HG03139 (cell line): ENCODE data around the gene SERPINB7.
"Not testable (repeated sequence)": the region's sequence is repeated elsewhere in the genome, so short reads cannot be mapped to it uniquely, and the experiment has no call there.

Experiments used
- ATAC-seq: cut with Tn5 transposase; IDR thresholded peaks from one replicate; pipeline ENCODE4 v1.9.1; 2021; ENCODE audit not compliant: unreplicated experiment

SERPINB7 gene, protein sequence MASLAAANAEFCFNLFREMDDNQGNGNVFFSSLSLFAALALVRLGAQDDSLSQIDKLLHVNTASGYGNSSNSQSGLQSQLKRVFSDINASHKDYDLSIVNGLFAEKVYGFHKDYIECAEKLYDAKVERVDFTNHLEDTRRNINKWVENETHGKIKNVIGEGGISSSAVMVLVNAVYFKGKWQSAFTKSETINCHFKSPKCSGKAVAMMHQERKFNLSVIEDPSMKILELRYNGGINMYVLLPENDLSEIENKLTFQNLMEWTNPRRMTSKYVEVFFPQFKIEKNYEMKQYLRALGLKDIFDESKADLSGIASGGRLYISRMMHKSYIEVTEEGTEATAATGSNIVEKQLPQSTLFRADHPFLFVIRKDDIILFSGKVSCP

DNA sequence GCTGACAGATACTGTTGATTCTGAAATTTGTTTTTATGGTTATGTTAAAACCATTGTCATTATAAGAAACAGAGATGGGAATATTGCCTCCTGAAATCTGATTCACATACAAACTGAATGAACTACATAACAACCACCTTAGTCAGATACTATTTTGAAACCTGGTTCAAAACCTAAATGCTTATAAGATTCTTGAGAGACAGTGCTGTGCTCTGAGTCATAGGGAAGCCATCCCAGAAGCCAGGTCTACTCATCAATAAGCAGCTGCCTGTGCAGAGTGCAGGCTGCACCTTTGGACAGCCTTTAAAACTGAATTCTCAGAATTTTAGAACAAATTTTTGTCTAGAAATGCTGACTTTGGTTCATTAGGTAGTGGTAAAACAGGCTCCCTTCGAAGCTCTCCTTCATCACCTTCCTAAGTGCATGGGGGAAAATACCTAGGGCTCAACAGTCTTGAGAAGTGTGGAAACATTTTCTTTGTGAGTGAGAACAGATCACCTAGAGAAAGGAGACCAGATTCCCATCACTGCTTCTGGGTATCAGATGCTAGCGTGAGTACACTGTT lies at the start of gene SERPINB7:
SERPINB7 (plus strand) TSS at position 253 of the 565 bp plus-strand sequence. CDS start 6,955 bp downstream, outside the sequence.
- no peak for ATAC-seq

- no peak for ATAC-seq
Observed at GRCh38 chr18:63725682-63726480, 49.3 kb upstream of the SERPINB7 start.

DNA sequence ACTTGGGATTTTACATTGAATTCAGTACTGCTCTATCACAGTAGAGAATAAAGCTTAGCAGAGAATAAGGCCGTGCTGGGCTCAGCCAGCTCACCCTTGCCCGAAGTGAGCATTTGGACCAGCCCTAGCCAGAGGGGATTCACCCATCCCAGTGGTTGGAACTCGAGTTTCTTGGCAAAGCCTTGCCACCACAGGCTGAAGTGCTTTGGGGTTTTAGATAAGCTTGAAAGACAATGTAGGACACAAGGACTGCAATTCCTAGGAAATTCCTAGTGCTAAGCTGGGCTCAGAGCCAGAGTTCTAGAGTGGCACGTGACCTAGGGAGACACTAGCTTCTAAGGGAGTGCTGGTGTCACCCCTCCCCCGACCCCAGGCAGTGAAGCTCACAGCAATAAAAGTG lies 44.4 kb upstream of the SERPINB7 start:
- ATAC-seq, result no peak

DNA sequence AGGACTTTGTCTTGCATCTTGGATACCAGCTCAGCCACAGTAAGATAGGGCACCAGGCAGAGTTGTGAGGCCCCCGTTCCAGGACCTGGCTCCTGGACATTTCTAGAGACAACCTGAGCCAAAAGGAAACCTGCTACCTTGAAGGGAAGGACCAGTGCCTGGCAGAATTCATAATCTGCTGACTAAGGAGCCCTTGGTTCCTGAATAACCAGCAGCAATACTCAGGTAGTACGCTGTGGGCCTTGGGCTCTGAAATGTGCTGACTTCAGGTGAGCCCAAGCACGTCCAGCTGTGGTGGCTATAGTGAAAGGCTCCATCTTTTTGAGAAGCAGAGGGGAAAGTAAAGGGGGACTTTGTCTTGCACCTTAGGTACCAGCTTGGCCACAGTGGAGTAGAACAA lies 44.0 kb upstream of the SERPINB7 start:
- ATAC-seq, result no peak

GRCh38 chr18:63736876-63737275 lies 38.3 kb upstream of the SERPINB7 start:
- ATAC-seq, result no peak

DNA sequence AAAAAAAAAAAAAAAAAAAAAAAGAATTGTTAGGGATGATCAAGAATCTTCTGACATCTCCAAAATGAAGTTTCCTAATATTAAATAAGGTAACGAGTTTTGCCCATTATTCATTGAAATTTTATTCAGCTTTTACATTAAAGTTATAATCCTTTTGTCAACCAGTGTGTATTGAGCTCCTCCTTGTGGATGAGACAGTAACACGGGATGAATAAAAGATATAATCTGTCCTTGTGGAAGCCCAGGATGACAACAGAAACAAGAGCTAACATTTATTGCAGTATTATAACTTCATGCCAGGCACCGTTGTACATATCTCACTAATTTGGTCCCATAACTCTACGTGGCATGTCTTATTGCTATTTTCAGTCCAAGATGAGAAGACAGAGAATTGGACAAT lies 33.4 kb upstream of the SERPINB7 start:
- no peak for ATAC-seq

DNA sequence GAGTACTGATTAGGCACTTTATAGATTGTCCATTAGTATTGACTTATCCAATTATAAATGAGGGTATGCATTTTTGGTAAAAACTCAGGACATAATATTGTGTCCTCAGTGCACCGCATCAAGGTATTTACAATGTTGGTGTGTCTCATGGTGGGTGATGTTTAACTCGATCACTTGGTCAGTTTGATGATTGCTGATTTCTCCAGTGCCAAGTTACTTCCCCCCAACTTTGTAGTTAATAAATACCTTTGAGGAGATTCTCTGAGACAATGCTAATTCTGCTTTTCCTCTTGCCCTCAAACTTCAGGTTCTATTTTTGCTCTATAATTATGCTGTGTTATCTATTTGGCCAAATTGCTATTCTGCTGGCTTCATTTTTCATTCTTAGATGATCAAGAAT lies 28.2 kb upstream of the SERPINB7 start:
- no peak for ATAC-seq

DNA sequence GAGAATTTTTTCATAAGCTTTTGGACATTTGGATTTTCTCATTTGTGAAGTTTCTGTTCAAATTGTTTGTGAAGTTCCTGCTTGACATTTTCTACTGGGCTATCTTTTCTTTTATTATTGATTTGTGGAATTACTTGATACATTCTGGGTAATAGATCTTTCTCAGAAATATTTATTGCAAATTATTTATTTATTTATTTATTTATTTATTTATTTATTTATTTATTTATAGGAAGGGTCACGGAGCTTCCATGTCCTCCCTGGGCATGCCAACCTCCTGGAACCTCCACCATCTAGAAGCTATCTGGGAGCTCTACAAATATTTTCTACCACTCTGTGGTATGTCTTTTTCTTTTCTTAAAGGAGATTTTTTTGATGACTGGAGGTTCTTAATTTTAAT lies 25.7 kb upstream of the SERPINB7 start:
- no peak for ATAC-seq

DNA sequence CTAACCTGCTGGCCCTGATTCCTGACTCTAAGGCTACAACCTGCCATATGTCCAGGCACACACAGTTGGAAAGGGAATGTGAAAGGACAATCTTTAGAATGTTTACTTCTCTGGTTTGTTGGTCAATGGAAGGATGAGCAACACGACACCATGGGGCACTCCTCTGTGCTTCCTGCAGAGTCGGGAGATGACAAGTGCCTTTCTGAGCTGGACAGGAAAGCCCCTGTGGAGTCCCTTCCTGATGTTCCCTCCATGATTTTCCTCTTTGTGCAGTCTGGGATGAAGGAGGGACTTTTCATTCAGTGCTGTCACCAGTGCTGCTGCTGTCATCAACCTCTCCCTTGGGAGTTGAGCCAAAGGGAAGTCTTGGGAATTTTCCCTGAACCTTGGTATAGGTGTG lies 22.6 kb upstream of the SERPINB7 start:
- no peak for ATAC-seq

DNA sequence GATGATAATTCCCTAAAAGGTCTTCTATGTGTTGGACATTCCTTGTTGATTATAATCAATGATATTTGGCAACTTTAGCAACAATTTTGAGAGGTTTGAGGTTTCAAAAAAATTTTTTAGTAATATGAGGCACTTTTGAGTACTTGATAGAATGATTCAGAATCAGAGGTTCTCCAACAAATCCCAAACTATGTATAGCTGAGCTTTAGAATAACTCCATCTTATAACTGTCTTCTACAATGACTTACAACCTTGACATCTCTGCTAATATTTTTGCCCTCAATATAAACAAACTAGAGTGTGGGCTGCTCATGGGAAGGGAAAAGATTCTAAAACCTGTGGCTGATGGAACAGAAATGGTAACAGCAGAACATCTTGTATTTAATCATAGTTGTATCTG lies 21.5 kb upstream of the SERPINB7 start:
- ATAC-seq, result no peak

GRCh38 chr18:63757541-63757940 lies 17.7 kb upstream of the SERPINB7 start:
- ATAC-seq, result no peak

- no peak for ATAC-seq
Observed at GRCh38 chr18:63758615-63759240, 16.5 kb upstream of the SERPINB7 start.

DNA sequence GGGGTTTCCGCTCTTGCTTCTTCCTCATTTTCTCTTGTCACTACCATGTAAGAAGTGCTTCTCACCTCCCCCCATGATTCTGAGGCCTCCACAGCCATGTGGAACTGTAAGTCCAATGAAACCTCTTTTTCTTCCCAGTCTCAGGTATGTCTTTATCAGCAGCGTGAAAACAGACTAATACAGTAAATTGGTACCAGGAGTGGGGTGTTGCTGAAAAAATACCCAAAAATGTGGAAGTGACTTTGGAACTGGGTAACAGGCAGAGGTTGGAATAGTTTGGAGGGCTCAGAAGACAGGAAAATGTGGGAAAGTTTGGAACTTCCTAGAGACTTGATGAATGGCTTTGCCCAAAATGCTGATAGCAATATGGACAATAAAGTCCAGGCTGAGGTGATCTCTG lies 15.4 kb upstream of the SERPINB7 start:
- ATAC-seq, result not testable (repeated sequence)

- no peak for ATAC-seq
Observed at GRCh38 chr18:63762518-63762917, 12.7 kb upstream of the SERPINB7 start.

GRCh38 chr18:63763831-63764600 lies 11.2 kb upstream of the SERPINB7 start:
- ATAC-seq, result no peak

DNA sequence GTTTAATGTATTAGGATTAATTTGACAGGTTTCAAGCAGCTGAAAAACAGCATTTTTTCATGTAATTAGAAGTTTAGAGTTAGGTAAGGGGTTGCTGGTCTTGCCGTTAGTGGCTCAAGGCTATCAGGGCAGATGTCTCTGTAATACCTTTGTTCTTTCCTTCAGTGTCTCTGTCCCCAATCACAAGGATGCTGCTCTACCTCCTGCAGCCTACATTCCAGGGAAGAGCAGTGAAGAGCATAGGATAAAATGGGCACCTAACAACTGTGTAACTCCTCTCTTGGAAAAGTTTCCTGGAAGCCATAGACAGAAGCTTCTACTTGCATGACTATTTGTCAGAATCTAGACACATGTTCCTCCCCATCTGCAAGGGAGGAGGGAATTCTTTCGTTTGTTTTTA lies 9.4 kb upstream of the SERPINB7 start:
- ATAC-seq, result no peak

- no peak for ATAC-seq
Observed at GRCh38 chr18:63773551-63773950, 1.7 kb upstream of the SERPINB7 start.

DNA sequence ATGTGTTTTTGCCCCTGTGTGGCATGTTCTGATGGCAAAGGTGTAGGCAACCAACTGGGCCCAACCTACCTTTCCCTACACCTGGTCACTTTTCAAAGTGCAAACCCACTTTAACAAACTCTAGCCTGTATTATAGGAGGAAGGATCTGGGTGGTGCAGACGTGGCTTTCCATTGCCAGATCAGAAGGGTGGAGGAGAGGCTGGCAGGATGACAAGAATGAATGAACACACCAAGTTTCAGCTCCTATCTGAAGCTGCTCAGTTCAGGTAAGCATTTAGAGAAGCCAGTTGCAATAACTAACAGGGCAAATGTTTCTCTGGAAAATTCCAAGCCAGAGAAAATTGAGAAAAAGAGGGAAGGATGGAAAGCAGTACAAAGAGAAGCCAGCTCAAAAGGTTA lies 707 bp upstream of the SERPINB7 start:
- ATAC-seq, result no peak

DNA sequence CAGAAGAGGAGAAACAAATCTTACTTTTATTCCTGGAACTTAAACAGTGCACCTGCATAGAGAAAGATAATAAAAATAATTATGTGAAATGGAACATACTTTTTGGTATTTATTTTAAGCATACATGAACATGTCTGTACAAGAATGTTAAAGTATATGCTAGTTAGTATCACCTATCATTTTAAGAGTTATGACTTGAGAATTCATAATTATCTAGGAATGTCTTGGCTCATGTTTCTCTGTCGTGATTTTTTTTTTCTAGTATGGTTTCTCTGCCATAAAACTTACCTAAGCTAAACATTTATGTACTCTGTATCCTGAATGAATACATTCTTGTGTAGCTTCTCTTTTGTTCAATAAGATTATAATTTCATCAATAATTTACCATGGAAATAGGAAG lies 4.2 kb downstream of the SERPINB7 start:
- no peak for ATAC-seq

- ATAC-seq, result no peak
Observed at GRCh38 chr18:63783394-63783793, 8.2 kb downstream of the SERPINB7 start.
